Endothelial cell of umbilical vein (primary cell): ENCODE data around the gene CARD9. TPM values are rescaled to one million over a fixed set of nuclear protein-coding genes. Genes with fewer than 3 reads are reported as not detected.

Experiments used
- BruUV-seq: library from RNA; stranded (reverse); fragments of 400-500 nt; replicated peaks from 2 replicates; lab custom pipeline; 2021; lab: Mats Ljungman, UMichigan
- CTCF ChIA-PET: fragments of 300-600, 350-600 bp; sonication (Branson Sonifier 250); formaldehyde crosslinking; loops from one replicate; lab custom pipeline; 2021; ENCODE audit warnings: antibody characterized with exemption, inconsistent platforms; lab: Charles Lee
- POLR2A ChIA-PET: fragments of 300-600, 350-600 bp; sonication (Branson Sonifier 250); formaldehyde crosslinking; loops from one replicate; lab custom pipeline; 2021; ENCODE audit warnings: antibody characterized with exemption, inconsistent platforms; lab: Charles Lee
- DNase-seq: peaks from one replicate; pipeline ENCODE4 v3.0.0-alpha.2; 2011; ENCODE audit warnings: low read depth, low spot score
- FAIRE-seq: peaks from 2 replicates; lab custom pipeline; 2011; peaks lifted over from hg19 to GRCh38; lab: Jason Lieb, UNC
- H2AFZ ChIP-seq: 2 replicates; pipeline ENCODE4 v1.6.0; 2012; ENCODE audit warnings: low read depth, low read length, control low read depth, inconsistent platforms
- H3K27ac ChIP-seq: 2 replicates; pipeline ENCODE4 v1.5.1; 2011; ENCODE audit warnings: low read depth, mild to moderate bottlenecking, control low read depth, low read length, moderate library complexity; ENCODE audit not compliant: insufficient read depth
- H3K27me3 ChIP-seq, 2 experiments: 2 replicates each; pipeline versions ENCODE4 v1.6.0 to v1.6.1; 2011; ENCODE audit warnings: low read length in 2 of 2, mixed read lengths in 1 of 2; ENCODE audit not compliant: control insufficient read depth in 2 of 2, insufficient read depth in 2 of 2
- H3K36me3 ChIP-seq, 2 experiments: 2 replicates in 1 of 2; 3 replicates in 1 of 2; pipeline ENCODE4 v1.5.1; 2011; ENCODE audit warnings: low read length in 2 of 2, mild to moderate bottlenecking in 1 of 2, moderate library complexity in 1 of 2; ENCODE audit not compliant: control insufficient read depth in 2 of 2, insufficient read depth in 2 of 2; ENCODE audit errors: extremely low read depth in 1 of 2
- H3K4me1 ChIP-seq: 3 replicates; pipeline ENCODE4 v1.5.1; 2011; ENCODE audit warnings: mild to moderate bottlenecking, low read length; ENCODE audit not compliant: control insufficient read depth, insufficient read depth; ENCODE audit errors: extremely low read depth
- H3K4me2 ChIP-seq: 2 replicates; pipeline ENCODE4 v1.6.1; 2011; ENCODE audit warnings: low read length, control low read depth, mixed read lengths; ENCODE audit not compliant: insufficient read depth
- H3K4me3 ChIP-seq, 3 experiments: fragments of 200-600 bp in 1 of 3; sonication (generic), shearing (Covaris generic) in 1 of 3; replicated peaks in 1 of 3; 2 replicates each; pipeline ENCODE4 v1.5.1; 2011 to 2016; ENCODE audit warnings: control low read depth in 3 of 3, low read length in 3 of 3, mild to moderate bottlenecking in 2 of 3, inconsistent platforms in 1 of 3, low read depth in 1 of 3, moderate library complexity in 1 of 3; ENCODE audit not compliant: insufficient read depth in 1 of 3
- H3K79me2 ChIP-seq: 2 replicates; pipeline ENCODE4 v1.6.0; 2012; ENCODE audit warnings: low read length, inconsistent platforms; ENCODE audit not compliant: control insufficient read depth, insufficient read depth
- H3K9ac ChIP-seq: replicated peaks from 2 replicates; pipeline ENCODE3; 2011; ENCODE audit warnings: low read length, control low read depth; ENCODE audit not compliant: insufficient read depth; ENCODE audit errors: extremely low read depth
- H3K9me1 ChIP-seq: replicated peaks from 3 replicates; pipeline ENCODE4 v1.6.0; 2011; ENCODE audit warnings: mild to moderate bottlenecking, low read length; ENCODE audit not compliant: control insufficient read depth, insufficient read depth; ENCODE audit errors: extremely low read depth
- H3K9me3 ChIP-seq: replicated peaks from 2 replicates; pipeline ENCODE4 v1.5.1; 2012; ENCODE audit warnings: low read length, inconsistent platforms; ENCODE audit not compliant: control insufficient read depth, insufficient read depth
- H4K20me1 ChIP-seq: replicated peaks from 2 replicates; pipeline ENCODE3; 2011; ENCODE audit warnings: mild to moderate bottlenecking, low read length; ENCODE audit not compliant: control insufficient read depth, insufficient read depth; ENCODE audit errors: extremely low read depth
- CTCF ChIP-seq, 2 donors: IDR thresholded peaks; 1 replicate in 1 of 2; 2 replicates in 1 of 2; pipeline ENCODE4 v1.5.1; 2011; ENCODE audit warnings: low read length in 2 of 2, mild to moderate bottlenecking in 2 of 2, moderate library complexity in 2 of 2, control low read depth in 1 of 2, inconsistent platforms in 1 of 2, low read depth in 1 of 2; ENCODE audit not compliant: insufficient read depth in 1 of 2; ENCODE audit errors: extremely low read depth in 1 of 2
- EZH2 ChIP-seq: IDR thresholded peaks from 2 replicates; pipeline ENCODE4 v1.6.1; 2012; ENCODE audit warnings: borderline replicate concordance, low read depth, mild to moderate bottlenecking, moderate library complexity, low read length, inconsistent platforms; ENCODE audit not compliant: severe bottlenecking
- GATA2 ChIP-seq: IDR thresholded peaks from 2 replicates; pipeline ENCODE4 v1.7.0; 2011; ENCODE audit warnings: low read depth, mild to moderate bottlenecking, moderate library complexity, mixed read lengths, low read length; ENCODE audit not compliant: insufficient read length, insufficient read depth
- POLR2A ChIP-seq: IDR thresholded peaks from 2 replicates; pipeline ENCODE4 v1.6.1; 2012; ENCODE audit warnings: low read depth, mild to moderate bottlenecking, control low read depth, low read length
- POLR2AphosphoS5 ChIP-seq: IDR thresholded peaks from 2 replicates; pipeline ENCODE4 v1.6.1; 2012; ENCODE audit warnings: low read depth, mild to moderate bottlenecking, control low read depth, low read length, moderate library complexity; ENCODE audit not compliant: insufficient read depth
- dilution Hi-C: fragments of 300-500 bp; cut with MboI; formaldehyde crosslinking; loops from one replicate; pipeline ENCODE4 v1.15.0; 2019; ENCODE audit warnings: low sequenced_read_pairs; ENCODE audit not compliant: extremely low pct_ligation_motif_present
- intact Hi-C: fragments of 100-400 bp; cut with micrococcal nuclease; formaldehyde crosslinking; loops from one replicate; pipeline ENCODE4 v1.10.0; 2022
- polyA plus RNA-seq, 4 experiments: library from polyadenylated mRNA; depleted of rRNA in 3 of 4; stranded (reverse) in 3 of 4; unstranded in 1 of 4; fragments of >200 nt; gene quantifications; 2 replicates each; pipeline versions ENCODE4 v1.2.1 to v1.2.3, GENCODE V29; 2011 to 2012; ENCODE audit warnings: missing spikeins in 1 of 4
- total RNA-seq: library from RNA; stranded (reverse); gene quantifications from 2 replicates; pipeline ENCODE4 v1.2.3, GENCODE V29; 2021

CARD9 gene
- total and polyA plus RNA-seq, 2 donors (not counting 3 experiments of a cell fraction or from before 2014, with no cell fraction given), result 0.22 to 0.71 TPM

- dilution Hi-C loops, result no loop called here
- intact Hi-C loops, result loop anchor here (1.0 kb wide), 4 partner anchors 10 to 88 kb away; partner anchors contain the start of genes DNLZ, ENTR1 and PMPCA
- no peaks in the 10 kb centered on the region for H3K27me3 ChIP-seq
- H3K27ac ChIP-seq, result peak within 1 kb of the TSS; percentile 27
- no peaks in the 10 kb centered on the region for H3K9me3 ChIP-seq
- CTCF ChIA-PET, result interaction anchor here (1.1 to 2.9 kb wide), 9 partner anchors 10 to 231 kb away, joined by 3 to 22 read pairs (median 6); partner anchors contain the start of genes DNLZ, ENTR1 and PMPCA
- H3K79me2 ChIP-seq, result peaks cover 22% of the 10 kb centered on the region
- peaks cover 4 to 38% of the 10 kb centered on the region in 2 experiments for H3K36me3 ChIP-seq
- peak within 1 kb of the TSS; percentile 64 for H3K4me2 ChIP-seq
- H3K4me1 ChIP-seq, result peaks cover 10% of the 10 kb centered on the region
- POLR2A ChIA-PET, result no interaction called here
- H4K20me1 ChIP-seq, result no peaks in the 10 kb centered on the region
- H3K4me3 ChIP-seq, result peak within 1 kb of the TSS; percentile 55 to 96 (median 62)
- DNase-seq, result peak; percentile 82
- FAIRE-seq, result peak; percentile 91
- H3K9ac ChIP-seq, result peak within 1 kb of the TSS; percentile 70
- H2AFZ ChIP-seq, result peak within 1 kb of the TSS; percentile 67
- no peaks in the 10 kb centered on the region for H3K9me1 ChIP-seq
- no TSS peak for BruUV-seq
- no peak for TF ChIP-seq EZH2
- peak; percentile 90 for TF ChIP-seq POLR2A
- TF ChIP-seq POLR2AphosphoS5, result peak; percentile 79
- TF ChIP-seq GATA2, result no peak
- TF ChIP-seq CTCF (IDR thresholded peaks at IDR 0.05; ENCODE audit: extremely low read depth in 1 of 2, insufficient read depth in 1 of 2, low read depth in 1 of 2, low read length in 2 of 2), result peak; percentile 88 to 97
These were observed 26.8 kb upstream of the CARD9 start, which contains the start of gene SNAPC4 for GRCh38 chr9:136400038-136400834. TSS of gene SNAPC4 (minus strand) at chr9:136400170. CDS start at chr9:136398428, 1,742 bp downstream.
